DMS53 (cell line): ENCODE results near the gene CRABP2.
A peak's percentile ranks its signal among the peaks of the same experiment; 100 is the strongest.

Experiments used
- DNase-seq: peaks from one replicate; lab custom pipeline; 2025; lab: John Stamatoyannopoulos, UW

CRABP2 gene

DNA sequence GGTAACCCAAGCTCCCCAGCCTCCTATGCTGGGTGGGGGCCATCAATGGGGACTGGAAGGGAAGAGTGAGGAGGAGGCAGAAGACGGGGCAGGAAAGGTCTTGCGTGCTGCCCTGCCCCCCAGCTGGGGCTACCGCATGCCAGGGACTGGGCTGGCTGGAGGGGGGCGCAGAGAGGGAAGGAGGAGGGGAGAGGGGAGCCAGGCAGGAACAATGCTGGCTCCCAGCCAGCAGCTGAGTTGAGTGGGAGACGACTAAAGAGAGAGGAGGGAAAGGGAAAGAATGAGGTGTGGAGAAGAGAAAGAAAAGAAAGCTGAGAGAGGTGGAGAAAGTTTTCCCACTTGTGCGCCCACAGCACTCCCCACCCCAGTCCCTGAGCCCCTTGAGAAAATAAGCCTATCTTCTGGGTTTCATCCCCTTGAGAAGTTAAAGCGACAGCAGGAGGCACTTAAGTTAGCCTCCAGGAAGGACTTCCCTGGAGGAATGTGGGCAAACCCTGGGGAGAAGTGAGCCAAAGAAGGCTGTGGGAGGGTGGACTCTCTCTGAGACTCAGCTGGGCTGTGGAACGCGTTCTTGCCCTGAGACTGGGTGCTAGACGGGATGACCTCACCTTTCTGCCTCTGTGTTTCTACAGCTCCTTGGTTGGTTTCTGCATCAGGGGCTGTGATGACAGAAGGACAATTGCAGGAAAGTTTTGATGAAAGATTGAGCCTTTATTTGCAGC is 15.3 kb downstream of the CRABP2 start:
- DNase-seq = no peak

- DNase-seq = peak; percentile 92
Measured at GRCh38 chr1:156689035-156689952, 16.1 kb downstream of the CRABP2 start.

DNA sequence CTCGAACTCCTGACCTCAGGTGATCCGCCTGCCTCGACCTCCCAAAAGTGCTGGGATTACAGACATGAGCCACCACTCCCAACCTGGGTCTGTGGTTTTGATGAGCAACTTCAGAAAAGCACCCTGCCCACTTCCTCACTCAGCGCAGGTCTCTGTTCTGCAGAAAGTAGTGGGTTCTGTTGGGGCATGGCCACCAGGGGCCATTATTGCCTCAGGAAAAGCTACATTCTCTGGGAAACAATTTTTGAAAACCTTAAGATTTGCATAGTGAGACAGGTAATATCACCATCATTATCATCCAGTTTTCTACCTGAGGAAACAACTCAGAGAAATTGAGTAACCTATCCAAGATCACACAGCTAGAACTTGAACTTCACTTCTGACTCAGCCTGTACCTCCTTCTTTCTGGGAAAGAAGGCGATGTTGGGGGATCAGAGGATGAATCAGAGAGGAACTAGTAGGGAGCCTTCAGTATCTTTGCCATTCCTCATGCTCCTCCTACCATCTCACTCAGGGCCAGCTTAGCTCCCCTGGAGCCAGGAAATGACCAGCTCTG is 21.1 kb downstream of the CRABP2 start:
- no peak for DNase-seq

GRCh38 chr1:156682166-156682890 is 23.1 kb downstream of the CRABP2 start:
- peak; percentile 39 for DNase-seq

- no peak for DNase-seq
Measured at GRCh38 chr1:156681196-156681960, 24.0 kb downstream of the CRABP2 start.

DNA sequence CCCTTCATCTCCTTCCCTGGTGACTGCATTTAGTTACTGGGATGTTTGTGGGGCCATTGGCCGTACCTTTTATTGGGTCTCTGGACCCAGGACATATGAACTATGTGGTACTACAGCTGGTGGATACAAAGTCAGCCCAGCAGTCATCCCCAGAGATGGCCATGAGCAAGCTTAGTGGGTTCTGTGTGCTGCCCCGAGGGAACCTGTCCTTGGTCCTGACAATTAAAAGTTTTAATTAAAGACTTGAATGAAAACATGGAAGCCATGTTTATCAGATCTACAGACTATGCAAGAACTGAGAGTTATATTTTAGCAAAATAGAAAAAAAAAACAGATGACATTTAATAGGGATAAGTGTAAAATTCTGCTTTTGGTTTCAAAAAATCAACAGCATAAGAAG is 25.3 kb downstream of the CRABP2 start:
- DNase-seq = no peak

GRCh38 chr1:156677616-156678596 is 27.5 kb downstream of the CRABP2 start:
- DNase-seq = peak; percentile 93

- DNase-seq = peak; percentile 92
Measured at GRCh38 chr1:156676820-156677615, 28.4 kb downstream of the CRABP2 start, which contains the start of gene NES. Gene NES, minus strand, starts transcription at chr1:156677407. Its CDS starts 143 bp downstream, at chr1:156677264.

DNA sequence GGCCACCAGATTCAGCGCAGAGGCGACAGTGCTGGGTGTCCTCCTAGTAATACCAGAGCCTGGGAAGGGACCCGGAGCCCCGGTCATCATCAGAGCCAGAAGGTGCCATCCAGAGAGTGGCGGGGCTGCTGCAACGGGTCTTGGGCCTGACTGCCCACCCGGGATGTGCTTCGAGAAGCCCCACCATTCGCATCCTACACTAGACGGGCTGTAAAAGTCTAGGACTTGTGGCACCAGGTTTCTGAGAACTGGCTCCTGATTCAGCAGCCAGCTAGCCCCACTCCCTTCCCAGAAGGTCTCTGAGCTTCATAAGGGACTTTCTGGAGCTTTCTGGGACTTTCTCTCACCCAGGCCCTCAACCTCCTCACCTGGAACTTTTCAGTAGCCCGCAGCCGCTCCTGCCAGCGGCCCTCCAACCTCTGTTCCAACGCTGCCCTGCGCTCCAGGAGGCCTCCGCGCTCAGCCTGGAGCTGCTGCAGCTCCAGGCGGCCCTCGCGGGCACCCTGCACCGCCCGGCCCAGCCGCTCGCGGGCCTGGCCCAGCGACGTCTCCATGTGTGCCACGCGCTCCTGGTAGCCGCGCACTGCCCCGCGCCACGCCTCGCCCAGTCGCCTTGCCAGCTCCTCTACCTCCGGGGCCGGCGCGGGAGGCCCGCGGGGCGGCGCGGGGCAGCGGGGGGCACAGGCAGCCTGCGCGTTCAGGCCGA is 29.1 kb downstream of the CRABP2 start:
- DNase-seq = peak; percentile 71

DNA sequence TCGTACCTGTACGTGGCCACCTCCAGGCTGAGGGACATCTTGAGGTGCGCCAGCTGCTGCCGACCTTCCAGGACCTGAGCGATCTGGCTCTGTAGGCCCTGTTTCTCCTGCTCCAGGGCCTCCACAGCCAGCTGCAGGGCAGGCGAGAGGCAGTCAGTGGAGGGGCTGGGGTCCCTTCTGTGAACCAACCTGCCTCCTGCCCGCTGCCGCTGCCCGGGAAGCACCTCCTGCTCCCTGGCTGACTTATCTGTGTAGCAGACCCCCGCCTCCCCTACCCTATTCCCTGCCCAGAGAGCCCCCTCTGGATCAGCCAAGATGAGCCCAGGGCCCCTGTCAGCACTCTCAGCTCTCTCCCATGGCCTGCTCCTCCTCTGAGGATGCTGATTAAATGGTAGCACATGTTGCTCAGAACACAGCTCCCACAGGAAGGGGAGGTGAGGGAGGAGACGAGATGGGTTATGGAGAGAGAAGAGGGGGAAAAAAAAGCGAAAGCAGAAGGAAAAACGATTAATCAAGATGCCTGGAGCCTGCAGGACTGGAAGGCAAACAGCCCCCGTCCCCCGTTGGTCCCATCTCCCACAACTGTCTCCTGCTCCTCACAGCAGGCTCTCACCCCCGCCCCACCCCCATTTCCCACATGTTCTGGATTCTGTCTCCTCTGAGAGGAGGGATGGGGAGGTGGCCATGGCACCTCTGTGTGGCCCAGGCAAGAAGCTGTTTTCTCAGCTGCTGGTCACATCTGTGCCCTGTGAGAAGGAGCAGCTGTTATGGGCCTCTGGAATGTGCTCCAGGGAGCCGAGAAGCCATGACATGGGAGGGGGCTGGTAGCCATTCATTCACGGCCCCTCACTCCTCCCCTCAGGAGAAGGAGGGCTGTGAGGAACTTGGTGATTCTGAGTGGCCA is 29.9 kb downstream of the CRABP2 start:
- DNase-seq = peak; percentile 62

DNA sequence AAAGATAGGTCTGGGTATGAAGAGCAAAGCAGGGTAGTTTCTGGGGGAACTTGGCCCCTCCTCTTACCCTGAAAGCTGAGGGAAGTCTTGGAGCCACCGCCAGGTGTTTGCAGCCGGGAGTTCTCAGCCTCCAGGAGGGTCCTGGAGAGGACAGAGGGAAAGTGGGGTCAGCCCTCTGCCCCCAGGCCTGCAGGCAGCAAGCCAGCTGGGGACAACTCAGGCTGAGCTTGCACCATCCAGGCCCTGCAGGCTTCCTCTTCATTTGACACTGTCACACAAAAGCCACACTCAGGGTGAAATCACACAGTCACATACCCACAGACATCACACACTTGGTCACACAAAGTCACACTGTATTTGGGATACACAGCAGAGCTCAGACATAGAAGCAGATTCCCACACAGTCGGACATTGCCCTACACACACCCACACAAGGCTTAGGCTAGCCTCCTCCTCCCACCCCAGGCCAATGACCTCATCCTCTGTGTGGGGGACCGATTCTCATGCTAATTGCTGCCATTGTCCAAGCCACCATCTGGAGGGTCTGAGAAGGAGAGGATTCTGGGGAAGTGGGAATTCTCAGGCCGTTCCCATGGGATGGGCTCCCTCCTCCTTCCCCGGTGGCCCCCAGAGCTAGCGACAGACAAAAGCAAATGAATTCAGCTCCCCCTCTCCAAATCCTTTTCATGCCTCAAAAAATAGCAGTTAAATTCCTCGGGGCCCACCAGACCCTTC is 31.8 kb downstream of the CRABP2 start:
- DNase-seq = no peak

DNA sequence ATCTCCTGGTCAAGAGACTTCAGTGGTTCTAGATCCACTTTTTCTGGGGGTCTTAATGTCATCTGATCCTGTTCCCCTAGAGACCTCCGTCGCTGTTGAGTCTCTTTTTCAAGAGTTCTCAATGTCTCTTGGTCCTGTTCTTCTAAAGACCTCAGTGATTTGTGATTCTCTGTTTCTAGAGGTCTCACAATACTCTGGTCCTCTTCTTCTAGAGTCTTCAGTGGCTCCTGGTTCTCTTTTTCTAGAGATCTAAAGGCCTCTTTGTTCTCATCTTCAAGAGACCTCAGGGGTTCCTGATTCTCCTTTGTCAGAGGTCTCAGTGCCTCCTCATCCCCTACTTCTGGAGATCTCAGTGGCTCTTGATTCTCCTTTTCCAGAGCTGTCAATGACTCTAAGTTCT is 33.6 kb downstream of the CRABP2 start:
- no peak for DNase-seq

DNA sequence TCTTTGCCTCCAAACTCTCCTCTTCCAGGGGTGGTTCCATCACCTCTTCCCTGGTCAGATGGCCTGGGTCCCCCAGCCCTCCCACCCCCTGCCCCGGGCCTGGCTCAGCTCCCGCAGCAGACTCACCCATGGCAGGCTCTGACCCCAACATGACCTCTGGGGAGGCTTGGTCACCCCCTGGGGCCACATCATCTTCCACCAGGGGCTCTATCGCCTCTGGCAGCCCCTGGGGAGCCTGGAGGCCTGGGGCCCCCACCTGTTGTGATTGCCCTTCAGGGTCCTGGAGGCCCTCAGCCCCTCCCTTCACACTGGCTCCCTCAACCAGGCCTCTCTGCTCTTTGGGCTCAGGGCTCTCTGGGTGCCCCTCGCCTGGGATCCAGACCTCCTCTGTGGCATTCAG is 34.6 kb downstream of the CRABP2 start:
- DNase-seq = no peak

DNA sequence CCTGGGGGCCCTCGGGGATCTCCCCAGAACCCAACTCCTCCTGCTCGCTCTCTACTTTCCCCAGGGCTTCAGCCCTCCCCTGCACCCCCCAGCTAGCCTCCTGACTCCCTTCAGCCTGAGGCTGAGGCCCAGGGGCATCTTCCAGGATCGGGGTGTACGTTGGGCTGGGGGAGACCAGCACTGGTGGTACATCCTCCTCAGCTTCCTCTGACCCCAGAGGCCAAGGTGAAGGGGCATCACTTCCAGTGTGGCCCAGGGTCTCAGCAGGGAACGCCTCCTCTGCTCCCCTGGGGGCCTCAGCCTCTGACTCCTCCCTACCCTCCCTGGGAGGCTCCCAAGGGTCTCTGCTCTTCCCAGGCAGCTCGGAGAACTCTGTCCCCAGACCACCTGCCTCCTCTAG is 35.0 kb downstream of the CRABP2 start:
- DNase-seq = no peak

DNA sequence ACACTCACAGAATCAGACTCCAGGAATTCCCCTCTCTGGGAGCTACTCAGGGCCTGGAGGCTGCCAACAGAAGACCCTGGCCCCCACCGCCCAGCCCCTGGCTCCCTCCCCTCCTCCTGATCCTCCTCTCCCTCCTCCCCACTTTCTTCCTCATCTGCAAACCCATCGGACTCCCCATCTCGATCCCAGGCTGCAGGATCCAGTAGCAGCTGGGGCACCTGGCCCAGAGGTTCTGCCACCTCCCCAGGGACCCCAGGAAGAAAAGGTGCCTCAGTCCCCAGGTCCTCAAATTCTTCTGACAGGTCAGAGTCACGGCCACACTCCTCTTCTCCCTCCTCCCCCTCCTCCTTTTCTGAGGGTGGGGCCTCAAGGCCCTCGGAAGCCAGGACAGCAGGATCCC is 35.6 kb downstream of the CRABP2 start:
- no peak for DNase-seq

DNA sequence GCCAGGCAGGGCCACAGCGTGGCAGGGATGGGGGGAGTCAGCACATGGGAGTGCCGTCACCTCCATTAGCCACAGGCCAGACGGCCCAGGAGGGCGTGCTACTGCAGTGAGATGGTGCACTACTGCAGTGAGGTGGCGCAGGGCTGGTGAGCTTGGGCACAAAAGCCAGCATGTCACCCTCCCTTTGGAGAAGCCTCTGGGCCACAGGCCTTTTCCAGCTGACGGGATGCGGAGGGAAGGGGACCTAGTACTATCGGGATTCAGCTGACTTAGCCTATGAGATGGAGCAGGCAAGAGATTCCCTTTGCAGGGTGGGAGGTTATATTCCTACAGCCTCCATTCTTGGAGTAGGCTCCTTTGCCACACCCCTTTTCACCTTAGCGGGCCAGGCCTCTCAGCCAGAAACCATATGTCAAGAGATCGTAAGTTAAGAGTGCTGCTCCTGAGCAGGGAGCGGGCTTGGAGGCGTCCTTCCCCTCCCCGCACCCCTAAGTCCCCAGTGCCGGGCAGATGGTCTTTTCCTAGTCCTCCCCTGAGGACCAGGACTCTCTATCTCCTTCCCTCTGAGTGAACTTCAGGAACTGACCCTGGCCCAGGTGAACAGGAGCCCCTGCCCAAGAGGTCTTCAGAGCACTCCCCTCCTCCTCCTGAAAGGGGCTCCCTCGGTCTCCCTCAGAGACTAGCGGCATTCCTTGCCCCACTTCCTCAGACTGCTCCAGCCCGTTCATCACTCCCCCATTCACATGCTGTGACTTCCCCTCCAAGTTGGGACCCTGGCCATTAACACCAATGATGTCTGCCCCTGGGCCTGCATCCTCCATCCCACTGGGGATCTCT is 36.4 kb downstream of the CRABP2 start:
- no peak for DNase-seq
